ENCODE measurements around the gene ARL16. TPM values are rescaled to one million over a fixed set of nuclear protein-coding genes. Genes with fewer than 3 reads are reported as not detected.

Gene ARL16
- total RNA-seq, 1 experiment from 2014 or later = 46.7 TPM

GRCh38 chr17:81648013-81648706 lies 35.4 kb downstream of the ARL16 start:
- POLR2A ChIA-PET = interaction anchor here (1.4 kb wide), 1 partner anchor 11 kb away, joined by 4 read pairs; the partner anchor contains the start of genes NPLOC4 and TSPAN10
- H3K36me3 Mint-ChIP-seq = no peaks in the 10 kb centered on the region
- ATAC-seq (peak; percentile 68), DNase-seq (ENCODE audit: low spot score) (peak; percentile 61)
- no peak overlapping the region for H3K27ac Mint-ChIP-seq
- H3K4me3 Mint-ChIP-seq = peak overlapping the region; percentile 61
- peaks cover 42% of the 10 kb centered on the region for H3K27me3 Mint-ChIP-seq (ENCODE audit: low read depth)
- TF ChIP-seq GRHL2 (CRISPR knock-in tag; IDR thresholded peaks at IDR 0.05; ENCODE audit: insufficient replicate concordance, severe bottlenecking) (no peak), TP53 (CRISPR knock-in tag; IDR thresholded peaks at IDR 0.05) (peak; percentile 61), HMGXB4 (CRISPR knock-in tag; IDR thresholded peaks at IDR 0.05) (peak; percentile 16; the same call in 1 of the 2 replicates), GABPB1 (CRISPR knock-in tag; IDR thresholded peaks at IDR 0.05) (no peak), ESRRA (CRISPR knock-in tag; IDR thresholded peaks at IDR 0.05; ENCODE audit: borderline replicate concordance) (0 out of 2 replicates have a peak, but pooled peaks have one; percentile 4), FOXP1 (CRISPR knock-in tag; IDR thresholded peaks at IDR 0.05; ENCODE audit: borderline replicate concordance) (0 out of 2 replicates have a peak, but pooled peaks have one; percentile 22), ZNF512 (CRISPR knock-in tag; IDR thresholded peaks at IDR 0.05; ENCODE audit: borderline replicate concordance) (no peak), E2F5 (CRISPR knock-in tag; IDR thresholded peaks at IDR 0.05) (peak; percentile 61; the same call in 1 of the 2 replicates), ZNF219 (CRISPR knock-in tag; IDR thresholded peaks at IDR 0.05; ENCODE audit: borderline replicate concordance) (no peak), IRF2 (CRISPR knock-in tag; IDR thresholded peaks at IDR 0.05; ENCODE audit: borderline replicate concordance, low read depth) (no peak), MYBL2 (CRISPR knock-in tag; IDR thresholded peaks at IDR 0.05) (no peak), TEAD1 (CRISPR knock-in tag; IDR thresholded peaks at IDR 0.05) (no peak)
- TF ChIP-seq, protein P1, sequence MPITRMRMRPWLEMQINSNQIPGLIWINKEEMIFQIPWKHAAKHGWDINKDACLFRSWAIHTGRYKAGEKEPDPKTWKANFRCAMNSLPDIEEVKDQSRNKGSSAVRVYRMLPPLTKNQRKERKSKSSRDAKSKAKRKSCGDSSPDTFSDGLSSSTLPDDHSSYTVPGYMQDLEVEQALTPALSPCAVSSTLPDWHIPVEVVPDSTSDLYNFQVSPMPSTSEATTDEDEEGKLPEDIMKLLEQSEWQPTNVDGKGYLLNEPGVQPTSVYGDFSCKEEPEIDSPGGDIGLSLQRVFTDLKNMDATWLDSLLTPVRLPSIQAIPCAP (CRISPR knock-in tag; IDR thresholded peaks at IDR 0.05) = no peak
- TF ChIP-seq, protein P2, sequence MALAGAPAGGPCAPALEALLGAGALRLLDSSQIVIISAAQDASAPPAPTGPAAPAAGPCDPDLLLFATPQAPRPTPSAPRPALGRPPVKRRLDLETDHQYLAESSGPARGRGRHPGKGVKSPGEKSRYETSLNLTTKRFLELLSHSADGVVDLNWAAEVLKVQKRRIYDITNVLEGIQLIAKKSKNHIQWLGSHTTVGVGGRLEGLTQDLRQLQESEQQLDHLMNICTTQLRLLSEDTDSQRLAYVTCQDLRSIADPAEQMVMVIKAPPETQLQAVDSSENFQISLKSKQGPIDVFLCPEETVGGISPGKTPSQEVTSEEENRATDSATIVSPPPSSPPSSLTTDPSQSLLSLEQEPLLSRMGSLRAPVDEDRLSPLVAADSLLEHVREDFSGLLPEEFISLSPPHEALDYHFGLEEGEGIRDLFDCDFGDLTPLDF (CRISPR knock-in tag; IDR thresholded peaks at IDR 0.05) = 0 out of 2 replicates have a peak, but pooled peaks have one; percentile 24
- CTCF ChIA-PET = interaction anchor here (1.4 to 2.0 kb wide), 2 partner anchors 20 to 63 kb away, joined by 3 to 5 read pairs; no protein-coding TSS in a partner anchor
- H3K4me1 Mint-ChIP-seq = peaks cover 18% of the 10 kb centered on the region
- no peaks in the 10 kb centered on the region for H3K9me3 Mint-ChIP-seq

DNA sequence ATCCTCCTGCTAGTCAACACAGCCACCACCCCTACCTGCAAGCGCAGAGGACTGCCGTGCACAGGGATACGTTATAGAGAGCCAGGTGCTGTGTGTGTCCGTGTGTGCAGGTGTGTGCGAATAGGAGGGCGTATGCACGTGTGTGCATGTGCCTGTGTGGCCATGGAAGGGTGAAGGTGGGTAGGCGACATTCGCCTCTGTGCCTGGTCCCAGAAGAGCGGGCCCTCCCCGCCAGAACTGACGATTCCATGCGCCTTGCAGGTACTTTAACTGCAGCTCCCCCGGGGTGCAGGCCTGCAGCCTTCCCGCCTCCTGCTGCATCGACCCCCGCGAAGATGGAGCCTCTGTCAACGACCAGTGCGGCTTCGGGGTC lies 36.0 kb downstream of the ARL16 start:
- ChIA-PET CTCF (interaction anchor here (1.4 to 2.0 kb wide), 2 partner anchors 20 to 64 kb away, joined by 3 to 5 read pairs; no protein-coding TSS in a partner anchor), POLR2A (interaction anchor here (1.4 kb wide), 1 partner anchor 11 kb away, joined by 4 read pairs; the partner anchor contains the start of genes NPLOC4 and TSPAN10)
- Mint-ChIP-seq H3K9me3 (no peaks in the 10 kb centered on the region), H3K4me3 (peak overlapping the region; percentile 55), H3K4me1 (peaks cover 16% of the 10 kb centered on the region), H3K27ac (no peak overlapping the region), H3K27me3 (ENCODE audit: low read depth) (peaks cover 42% of the 10 kb centered on the region), H3K36me3 (no peaks in the 10 kb centered on the region)
- ATAC-seq (peak; percentile 6), DNase-seq (ENCODE audit: low spot score) (no peak)
- peak; percentile 50; the same call in 1 of the 2 replicates for TF ChIP-seq FOXP1 (CRISPR knock-in tag; IDR thresholded peaks at IDR 0.05; ENCODE audit: borderline replicate concordance)
- 0 out of 2 replicates have a peak, but pooled peaks have one; percentile 52 for TF ChIP-seq ETV6 (CRISPR knock-in tag; IDR thresholded peaks at IDR 0.05)
- no peak for TF ChIP-seq ERG (CRISPR knock-in tag; IDR thresholded peaks at IDR 0.05)
- TF ChIP-seq E2F5 (CRISPR knock-in tag; IDR thresholded peaks at IDR 0.05) = no peak
- no peak for TF ChIP-seq JUN (CRISPR knock-in tag; IDR thresholded peaks at IDR 0.05)
- TF ChIP-seq HMGXB4 (CRISPR knock-in tag; IDR thresholded peaks at IDR 0.05) = no peak
- TF ChIP-seq, protein P3, sequence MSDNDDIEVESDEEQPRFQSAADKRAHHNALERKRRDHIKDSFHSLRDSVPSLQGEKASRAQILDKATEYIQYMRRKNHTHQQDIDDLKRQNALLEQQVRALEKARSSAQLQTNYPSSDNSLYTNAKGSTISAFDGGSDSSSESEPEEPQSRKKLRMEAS (CRISPR knock-in tag; IDR thresholded peaks at IDR 0.05) = peak; percentile 61; the same call in 1 of the 2 replicates
- 0 out of 2 replicates have a peak, but pooled peaks have one; percentile 3 for TF ChIP-seq ZNF121 (CRISPR knock-in tag; IDR thresholded peaks at IDR 0.05)
